ENCODE measurements around the gene SLC2A11. TPM values are rescaled to one million over a fixed set of nuclear protein-coding genes. Genes with fewer than 3 reads are reported as not detected.
"Not testable (repeated sequence)": the region's sequence is repeated elsewhere in the genome, so short reads cannot be mapped to it uniquely, and the experiment has no call there.

The SLC2A11 gene
- total RNA-seq, 1 experiment from 2014 or later = 26.9 TPM

GRCh38 chr22:23862103-23862502 lies 4.4 kb downstream of the SLC2A11 start:
- POLR2A ChIA-PET (ENCODE audit: unreplicated experiment) = no interaction called here
- TF ChIP-seq CTCF (conservative IDR thresholded peaks at IDR 0.05) = peak; percentile 70
- no peak for TF ChIP-seq EZH2 (IDR thresholded peaks at IDR 0.05; ENCODE audit: low read depth)
- CTCF ChIA-PET = no interaction called here
- H3K9me2 ChIP-seq (ENCODE audit: insufficient read depth) = no peaks in the 10 kb centered on the region
- H3K4me2 ChIP-seq = no peak overlapping the region
- H3K9me3 ChIP-seq (ENCODE audit: insufficient read depth, low read depth) = no peaks in the 10 kb centered on the region
- peaks cover 20% of the 10 kb centered on the region for H3K79me2 ChIP-seq (ENCODE audit: low read depth)
- intact Hi-C loops (cut with micrococcal nuclease; ENCODE audit: unreplicated experiment) = loop anchor here (5.0 to 10.0 kb wide), 2 partner anchors 323 to 395 kb away; partner anchors contain the start of gene SUSD2
- H3K36me3 ChIP-seq (ENCODE audit: low read depth) = no peaks in the 10 kb centered on the region
- no peaks in the 10 kb centered on the region; the same call in 1 of the 2 replicates for H3K4me1 ChIP-seq (replicated peaks; ENCODE audit: insufficient read depth)
- no peaks in the 10 kb centered on the region for H3K27me3 ChIP-seq (ENCODE audit: insufficient read depth, low read depth)
- no peak overlapping the region for H3K4me3 ChIP-seq
- peaks cover 2% of the 10 kb centered on the region; the same call in 1 of the 2 replicates for H3F3A ChIP-seq (ENCODE audit: insufficient read depth, low read depth)
- H2AFZ ChIP-seq = no peak overlapping the region
- peak in 1 of 2 experiments; percentile 35 for DNase-seq
- H4K20me1 ChIP-seq (ENCODE audit: insufficient read depth) = no peaks in the 10 kb centered on the region
- no peak overlapping the region for H3K27ac ChIP-seq
- no TSS peak for BruUV-seq (replicated peaks)

- H3K4me3 ChIP-seq; H3F3A ChIP-seq (ENCODE audit: insufficient read depth, low read depth); DNase-seq; H3K9me2 ChIP-seq (ENCODE audit: insufficient read depth); H3K4me2 ChIP-seq; H3K36me3 ChIP-seq (ENCODE audit: low read depth); H3K4me1 ChIP-seq (replicated peaks; ENCODE audit: insufficient read depth); H3K27ac ChIP-seq; POLR2A ChIA-PET (ENCODE audit: unreplicated experiment); H4K20me1 ChIP-seq (ENCODE audit: insufficient read depth); H3K9me3 ChIP-seq (ENCODE audit: insufficient read depth, low read depth); H2AFZ ChIP-seq; H3K27me3 ChIP-seq (ENCODE audit: insufficient read depth, low read depth); BruUV-seq (replicated peaks); H3K79me2 ChIP-seq (ENCODE audit: low read depth): not testable (repeated sequence)
- intact Hi-C loops (cut with micrococcal nuclease; ENCODE audit: unreplicated experiment) = loop anchor here (5.0 to 10.0 kb wide), 2 partner anchors 320 to 393 kb away; partner anchors contain the start of gene SUSD2
- CTCF ChIA-PET = interaction anchor here (0.6 kb wide), 1 partner anchor 612 kb away, joined by 3 read pairs; no protein-coding TSS in a partner anchor
These were observed 7.0 kb downstream of the SLC2A11 start for GRCh38 chr22:23864499-23865154.

GRCh38 chr22:23868580-23868979 lies 10.9 kb downstream of the SLC2A11 start:
- no TSS peak for BruUV-seq (replicated peaks)
- ChIA-PET POLR2A (ENCODE audit: unreplicated experiment) (interaction anchor here (0.7 kb wide), 1 partner anchor 195 kb away, joined by 3 read pairs; no protein-coding TSS in a partner anchor), CTCF (no interaction called here)
- no peaks in the 10 kb centered on the region for H3K36me3 ChIP-seq (ENCODE audit: low read depth)
- no peak overlapping the region for H3K4me2 ChIP-seq
- intact Hi-C loops (cut with micrococcal nuclease; ENCODE audit: unreplicated experiment) = loop anchor here (10.0 kb wide), 1 partner anchor 316 kb away; the partner anchor contains the start of gene SUSD2
- no peaks in the 10 kb centered on the region for H3K79me2 ChIP-seq (ENCODE audit: low read depth)
- H3K27ac ChIP-seq = no peak overlapping the region
- H3K9me2 ChIP-seq (ENCODE audit: insufficient read depth) = no peaks in the 10 kb centered on the region
- no peak for DNase-seq
- H2AFZ ChIP-seq = no peak overlapping the region
- H3F3A ChIP-seq (ENCODE audit: insufficient read depth, low read depth) = no peaks in the 10 kb centered on the region
- no peaks in the 10 kb centered on the region for H4K20me1 ChIP-seq (ENCODE audit: insufficient read depth)
- H3K4me1 ChIP-seq (replicated peaks; ENCODE audit: insufficient read depth) = no peaks in the 10 kb centered on the region
- TF ChIP-seq CTCF (conservative IDR thresholded peaks at IDR 0.05) (no peak), EZH2 (IDR thresholded peaks at IDR 0.05; ENCODE audit: low read depth) (no peak)
- no peaks in the 10 kb centered on the region for H3K27me3 ChIP-seq (ENCODE audit: insufficient read depth, low read depth)
- no peak overlapping the region for H3K4me3 ChIP-seq
- no peaks in the 10 kb centered on the region for H3K9me3 ChIP-seq (ENCODE audit: insufficient read depth, low read depth)
